Retinal pigment epithelial cell (primary cell): Measurements from ENCODE around the gene SELP.
A peak's percentile ranks its signal among the peaks of the same experiment; 100 is the strongest.

Source experiments
- DNase-seq: peaks from one replicate; pipeline ENCODE4 v3.0.0-alpha.2; 2010; ENCODE audit warnings: low read depth
- H3K4me3 ChIP-seq: 2 replicates; pipeline ENCODE4 v1.5.1; 2011; ENCODE audit warnings: mild to moderate bottlenecking, low read length, control low read depth, moderate library complexity
- TF ChIP-seq, protein P1 (sequence below): conservative IDR thresholded peaks from 2 replicates; pipeline ENCODE4 v1.5.1; 2011; ENCODE audit warnings: low read depth, low read length, control low read depth, inconsistent platforms

Gene SELP

GRCh38 chr1:169601096-169601881 lies 28.6 kb downstream of the SELP start:
- H3K4me3 ChIP-seq = no peak overlapping the region

GRCh38 chr1:169595764-169596711 lies 33.9 kb downstream of the SELP start:
- DNase-seq = peak; percentile 22
- TF ChIP-seq, protein P1, sequence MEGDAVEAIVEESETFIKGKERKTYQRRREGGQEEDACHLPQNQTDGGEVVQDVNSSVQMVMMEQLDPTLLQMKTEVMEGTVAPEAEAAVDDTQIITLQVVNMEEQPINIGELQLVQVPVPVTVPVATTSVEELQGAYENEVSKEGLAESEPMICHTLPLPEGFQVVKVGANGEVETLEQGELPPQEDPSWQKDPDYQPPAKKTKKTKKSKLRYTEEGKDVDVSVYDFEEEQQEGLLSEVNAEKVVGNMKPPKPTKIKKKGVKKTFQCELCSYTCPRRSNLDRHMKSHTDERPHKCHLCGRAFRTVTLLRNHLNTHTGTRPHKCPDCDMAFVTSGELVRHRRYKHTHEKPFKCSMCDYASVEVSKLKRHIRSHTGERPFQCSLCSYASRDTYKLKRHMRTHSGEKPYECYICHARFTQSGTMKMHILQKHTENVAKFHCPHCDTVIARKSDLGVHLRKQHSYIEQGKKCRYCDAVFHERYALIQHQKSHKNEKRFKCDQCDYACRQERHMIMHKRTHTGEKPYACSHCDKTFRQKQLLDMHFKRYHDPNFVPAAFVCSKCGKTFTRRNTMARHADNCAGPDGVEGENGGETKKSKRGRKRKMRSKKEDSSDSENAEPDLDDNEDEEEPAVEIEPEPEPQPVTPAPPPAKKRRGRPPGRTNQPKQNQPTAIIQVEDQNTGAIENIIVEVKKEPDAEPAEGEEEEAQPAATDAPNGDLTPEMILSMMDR = no peak
- H3K4me3 ChIP-seq = no peak overlapping the region

More at GRCh38 chr1:169601096-169601881, 28.6 kb downstream of the SELP start:
- DNase-seq = no peak
- TF ChIP-seq, protein P1 = peak; percentile 45

- DNase-seq = no peak
- TF ChIP-seq, protein P1 = no peak
- no peak overlapping the region for H3K4me3 ChIP-seq
Observed at GRCh38 chr1:169594391-169594790, 35.5 kb downstream of the SELP start.

- TF ChIP-seq, protein P1 = no peak
- no peak overlapping the region for H3K4me3 ChIP-seq
- no peak for DNase-seq
Observed at GRCh38 chr1:169590932-169591331, 39.0 kb downstream of the SELP start.

- TF ChIP-seq, protein P1 = no peak
- no peak for DNase-seq
- H3K4me3 ChIP-seq = no peak overlapping the region
Observed at GRCh38 chr1:169588785-169589485, 41.0 kb downstream of the SELP start.

GRCh38 chr1:169588112-169588511 lies 41.8 kb downstream of the SELP start:
- no peak for DNase-seq
- H3K4me3 ChIP-seq = no peak overlapping the region
- TF ChIP-seq, protein P1 = no peak
